SU-DHL-6 (cell line): Measurements from ENCODE around the gene IGSF8.

Experiments used
- H2AFZ ChIP-seq: fragments of 200-600 bp; sonication (generic); 2 replicates; pipeline ENCODE4 v1.6.1; 2014; ENCODE audit warnings: low read depth, mild to moderate bottlenecking, moderate library complexity, mixed read lengths, antibody characterized with exemption, low read length; ENCODE audit not compliant: severe bottlenecking
- H3F3A ChIP-seq: fragments of 200-600 bp; shearing (Covaris generic); 2 replicates; pipeline ENCODE4 v1.6.0; 2016; ENCODE audit warnings: antibody characterized with exemption, mild to moderate bottlenecking; ENCODE audit not compliant: insufficient read depth
- H3K27ac ChIP-seq: fragments of 200-600 bp; sonication (generic); 2 replicates; pipeline ENCODE4 v1.5.1; 2016; ENCODE audit warnings: low read depth, mild to moderate bottlenecking, low read length, moderate library complexity, mixed read lengths
- H3K27me3 ChIP-seq: fragments of 200-600 bp; sonication (generic), shearing (Covaris generic); 2 replicates; pipeline ENCODE4 v1.6.0; 2014; ENCODE audit warnings: mild to moderate bottlenecking, low read length
- H3K36me3 ChIP-seq: fragments of 200-600 bp; sonication (generic); 2 replicates; pipeline ENCODE4 v1.6.1; 2014; ENCODE audit warnings: mild to moderate bottlenecking, low read length, mixed read lengths
- H3K4me2 ChIP-seq: fragments of 300-600, 200-600 bp; shearing (Covaris generic), sonication (generic); 2 replicates; pipeline ENCODE4 v1.6.0; 2014; ENCODE audit warnings: low read length, low read depth, mild to moderate bottlenecking; ENCODE audit not compliant: poor library complexity, severe bottlenecking
- H3K4me3 ChIP-seq: fragments of 200-600 bp; sonication (generic); 2 replicates; pipeline ENCODE4 v1.5.1; 2014; ENCODE audit warnings: antibody characterized with exemption, low read length, mild to moderate bottlenecking, mixed read lengths; ENCODE audit not compliant: insufficient read depth, poor library complexity, severe bottlenecking
- H3K79me2 ChIP-seq: fragments of 200-600 bp; sonication (generic); 2 replicates; pipeline ENCODE4 v1.6.1; 2014; ENCODE audit warnings: mild to moderate bottlenecking, low read length, moderate library complexity; ENCODE audit not compliant: insufficient read depth
- H3K9ac ChIP-seq: fragments of 200-600 bp; sonication (generic); 2 replicates; pipeline ENCODE4 v1.7.0; 2014; ENCODE audit warnings: mild to moderate bottlenecking, low read length
- H3K9me2 ChIP-seq: fragments of 200-600 bp; sonication (generic); replicated peaks from 2 replicates; pipeline ENCODE4 v1.6.1; 2014; ENCODE audit warnings: low read length; ENCODE audit not compliant: insufficient read depth
- H3K9me3 ChIP-seq: fragments of 200-600 bp; sonication (generic); 2 replicates; pipeline ENCODE4 v1.6.1; 2014; ENCODE audit warnings: low read length, mixed read lengths; ENCODE audit not compliant: insufficient read depth
- H4K20me1 ChIP-seq: fragments of 200-600 bp; sonication (generic); 2 replicates; pipeline ENCODE4 v1.6.1; 2014; ENCODE audit warnings: low read depth, mild to moderate bottlenecking, antibody characterized with exemption, low read length, moderate library complexity, mixed read lengths
- EZH2phosphoT487 ChIP-seq: fragments of 200-600 bp; sonication (generic), shearing (Covaris generic); conservative IDR thresholded peaks from 2 replicates; pipeline ENCODE4 v1.6.1; 2018; ENCODE audit warnings: mild to moderate bottlenecking, antibody characterized with exemption, low read length, moderate library complexity, mixed read lengths
- TF ChIP-seq, protein P1 (sequence below): fragments of 200-600 bp; sonication (generic); IDR thresholded peaks from one replicate; pipeline ENCODE4 v1.5.1; 2017; ENCODE audit warnings: antibody characterized with exemption, mild to moderate bottlenecking, low read length, moderate library complexity; ENCODE audit not compliant: insufficient read depth, poor library complexity, severe bottlenecking

The IGSF8 gene

DNA sequence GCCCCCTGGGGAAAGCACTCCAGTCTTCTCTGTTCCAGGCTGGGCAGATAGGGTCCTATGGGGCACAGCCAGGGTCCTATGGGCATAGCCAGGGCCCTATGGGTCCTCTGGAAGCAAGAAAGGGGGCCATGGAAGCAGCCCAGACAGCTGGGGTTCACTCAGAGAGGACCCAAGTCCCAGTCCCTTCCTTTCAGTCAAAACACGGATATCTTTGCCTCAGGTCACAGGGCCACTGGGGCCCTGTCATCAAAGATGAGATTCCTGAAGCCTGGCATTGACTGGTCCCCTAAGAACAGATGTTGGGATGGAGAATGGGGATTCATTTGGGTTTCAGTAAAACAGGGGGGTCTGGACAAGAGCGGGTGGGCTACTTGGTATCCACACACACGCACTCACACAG, 8.5 kb downstream of the IGSF8 start:
- Histone ChIP-seq H3K79me2 (no peaks in the 10 kb centered on the region), H3K9ac (no peak overlapping the region), H3K9me3 (no peaks in the 10 kb centered on the region), H2AFZ (no peak overlapping the region), H3F3A (no peaks in the 10 kb centered on the region), H3K4me3 (no peak overlapping the region), H4K20me1 (no peaks in the 10 kb centered on the region), H3K9me2 (no peaks in the 10 kb centered on the region), H3K36me3 (no peaks in the 10 kb centered on the region), H3K4me2 (no peak overlapping the region), H3K27me3 (no peaks in the 10 kb centered on the region), H3K27ac (no peak overlapping the region)
- TF ChIP-seq, protein P1, sequence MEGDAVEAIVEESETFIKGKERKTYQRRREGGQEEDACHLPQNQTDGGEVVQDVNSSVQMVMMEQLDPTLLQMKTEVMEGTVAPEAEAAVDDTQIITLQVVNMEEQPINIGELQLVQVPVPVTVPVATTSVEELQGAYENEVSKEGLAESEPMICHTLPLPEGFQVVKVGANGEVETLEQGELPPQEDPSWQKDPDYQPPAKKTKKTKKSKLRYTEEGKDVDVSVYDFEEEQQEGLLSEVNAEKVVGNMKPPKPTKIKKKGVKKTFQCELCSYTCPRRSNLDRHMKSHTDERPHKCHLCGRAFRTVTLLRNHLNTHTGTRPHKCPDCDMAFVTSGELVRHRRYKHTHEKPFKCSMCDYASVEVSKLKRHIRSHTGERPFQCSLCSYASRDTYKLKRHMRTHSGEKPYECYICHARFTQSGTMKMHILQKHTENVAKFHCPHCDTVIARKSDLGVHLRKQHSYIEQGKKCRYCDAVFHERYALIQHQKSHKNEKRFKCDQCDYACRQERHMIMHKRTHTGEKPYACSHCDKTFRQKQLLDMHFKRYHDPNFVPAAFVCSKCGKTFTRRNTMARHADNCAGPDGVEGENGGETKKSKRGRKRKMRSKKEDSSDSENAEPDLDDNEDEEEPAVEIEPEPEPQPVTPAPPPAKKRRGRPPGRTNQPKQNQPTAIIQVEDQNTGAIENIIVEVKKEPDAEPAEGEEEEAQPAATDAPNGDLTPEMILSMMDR, result no peak
- TF ChIP-seq EZH2phosphoT487, result no peak

DNA sequence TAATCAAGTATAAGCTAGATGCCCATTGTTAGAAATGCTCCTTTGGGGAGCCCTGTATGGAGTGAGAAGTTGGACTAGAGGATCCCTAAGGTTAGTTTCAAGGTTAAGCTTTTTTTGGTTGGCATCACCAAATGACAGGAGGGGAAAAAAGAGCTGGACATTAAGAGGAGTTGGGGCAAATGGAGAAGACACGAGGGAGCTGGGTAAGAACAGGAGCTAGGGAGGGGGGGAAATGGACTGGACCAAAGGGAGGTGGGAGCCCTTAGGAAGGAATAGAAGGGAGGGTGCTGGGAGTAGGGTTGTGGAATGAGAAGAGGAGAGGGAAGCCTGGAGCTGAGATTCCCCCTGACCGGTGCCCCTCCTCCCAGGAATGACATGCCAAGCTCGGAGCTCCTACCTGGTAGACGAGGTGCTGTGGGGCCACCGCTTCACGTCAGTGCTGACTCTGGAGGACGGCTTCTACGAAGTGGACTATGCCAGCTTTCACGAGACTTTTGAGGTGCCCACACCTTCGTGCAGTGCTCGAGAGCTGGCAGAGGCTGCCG, 11.2 kb downstream of the IGSF8 start:
- no peaks in the 10 kb centered on the region for H3K9me3 ChIP-seq
- no peak overlapping the region for H3K27ac ChIP-seq
- no peaks in the 10 kb centered on the region for H3F3A ChIP-seq
- no peak overlapping the region for H2AFZ ChIP-seq
- H3K79me2 ChIP-seq, result no peaks in the 10 kb centered on the region
- TF ChIP-seq EZH2phosphoT487, result no peak
- TF ChIP-seq, protein P1, result no peak
- no peaks in the 10 kb centered on the region for H3K27me3 ChIP-seq
- no peak overlapping the region for H3K4me3 ChIP-seq
- no peaks in the 10 kb centered on the region for H4K20me1 ChIP-seq
- no peaks in the 10 kb centered on the region for H3K36me3 ChIP-seq
- H3K9me2 ChIP-seq, result no peaks in the 10 kb centered on the region
- H3K9ac ChIP-seq, result no peak overlapping the region
- H3K4me2 ChIP-seq, result no peak overlapping the region

DNA sequence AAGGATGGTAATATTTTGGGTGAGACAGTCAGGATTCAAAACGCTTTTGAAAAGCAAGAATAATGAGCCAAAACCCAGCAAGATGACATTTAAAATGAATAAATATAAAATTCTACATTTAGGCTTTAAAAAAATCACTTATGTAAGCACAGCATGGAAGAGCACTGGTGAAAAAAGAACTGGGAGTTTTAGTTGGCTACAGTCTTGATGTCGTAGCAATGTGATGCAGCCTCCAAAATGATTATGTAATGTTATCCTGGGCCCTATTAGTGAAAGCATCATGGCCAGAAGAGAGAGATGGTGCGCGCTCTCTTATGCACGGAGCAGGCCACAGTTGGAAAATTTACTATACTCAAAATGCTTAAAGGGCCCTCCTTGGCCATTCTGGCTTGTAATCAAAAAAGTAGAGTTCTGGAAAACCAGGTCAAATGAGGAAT, 11.9 kb downstream of the IGSF8 start:
- no peak overlapping the region for H3K4me3 ChIP-seq
- H3K27ac ChIP-seq, result no peak overlapping the region
- TF ChIP-seq EZH2phosphoT487, result no peak
- TF ChIP-seq, protein P1, result no peak
- H3K9ac ChIP-seq, result no peak overlapping the region
- no peak overlapping the region for H2AFZ ChIP-seq
- no peaks in the 10 kb centered on the region for H3K36me3 ChIP-seq
- H3K9me2 ChIP-seq, result no peaks in the 10 kb centered on the region
- H3F3A ChIP-seq, result no peaks in the 10 kb centered on the region
- no peaks in the 10 kb centered on the region for H3K79me2 ChIP-seq
- no peaks in the 10 kb centered on the region for H4K20me1 ChIP-seq
- H3K9me3 ChIP-seq, result no peaks in the 10 kb centered on the region
- H3K27me3 ChIP-seq, result no peaks in the 10 kb centered on the region
- no peak overlapping the region for H3K4me2 ChIP-seq
